Activated naive CD8-positive, alpha-beta T cell treated with anti-CD3 and anti-CD28 coated beads for 36 hours (primary cell): ENCODE results near the gene PDZRN3. TPM values are rescaled to one million over a fixed set of nuclear protein-coding genes. Genes with fewer than 3 reads are reported as not detected.

Experiments
- DNase-seq: peaks from one replicate; pipeline ENCODE4 v3.0.0; 2021
- H3K27ac Mint-ChIP-seq: one replicate; pipeline ENCODE4 v1.8.0; 2022; ENCODE audit warnings: mild to moderate bottlenecking, moderate library complexity, mixed read lengths
- H3K27me3 Mint-ChIP-seq: one replicate; pipeline ENCODE4 v1.8.0; 2022; ENCODE audit warnings: mild to moderate bottlenecking, mixed read lengths
- H3K36me3 Mint-ChIP-seq: one replicate; pipeline ENCODE4 v1.8.0; 2021; ENCODE audit warnings: mild to moderate bottlenecking, mixed read lengths
- H3K4me1 Mint-ChIP-seq: one replicate; pipeline ENCODE4 v1.8.0; 2021; ENCODE audit warnings: mixed read lengths
- H3K4me3 Mint-ChIP-seq: one replicate; pipeline ENCODE4 v1.8.0; 2022; ENCODE audit warnings: mild to moderate bottlenecking, moderate library complexity, mixed read lengths
- H3K9me3 Mint-ChIP-seq: one replicate; pipeline ENCODE4 v1.8.0; 2022; ENCODE audit warnings: mixed read lengths
- total RNA-seq, 2 experiments: library from RNA; stranded (reverse); gene quantifications; one replicate each; pipeline ENCODE4 v1.2.3, GENCODE V29; 2021

The PDZRN3 gene
- total RNA-seq, 2 experiments from 2014 or later = not detected

- H3K9me3 Mint-ChIP-seq = peaks cover 3% of the 10 kb centered on the region
- H3K27me3 Mint-ChIP-seq = peaks cover 14% of the 10 kb centered on the region
- no peak overlapping the region for H3K4me3 Mint-ChIP-seq
- no peaks in the 10 kb centered on the region for H3K4me1 Mint-ChIP-seq
- DNase-seq = no peak
- no peaks in the 10 kb centered on the region for H3K36me3 Mint-ChIP-seq
- no peak overlapping the region for H3K27ac Mint-ChIP-seq
Measured at GRCh38 chr3:73419942-73420341, 204.8 kb downstream of the PDZRN3 start.

- H3K27me3 Mint-ChIP-seq = peaks cover 14% of the 10 kb centered on the region
- no peaks in the 10 kb centered on the region for H3K4me1 Mint-ChIP-seq
- H3K9me3 Mint-ChIP-seq = peaks cover 3% of the 10 kb centered on the region
- H3K4me3 Mint-ChIP-seq = no peak overlapping the region
- H3K36me3 Mint-ChIP-seq = no peaks in the 10 kb centered on the region
- H3K27ac Mint-ChIP-seq = no peak overlapping the region
- no peak for DNase-seq
Measured at GRCh38 chr3:73419179-73419803, 205.4 kb downstream of the PDZRN3 start.

- no peak for DNase-seq
- Mint-ChIP-seq H3K9me3 (peaks cover 3% of the 10 kb centered on the region), H3K27ac (no peak overlapping the region), H3K4me3 (no peak overlapping the region), H3K36me3 (no peaks in the 10 kb centered on the region), H3K4me1 (no peaks in the 10 kb centered on the region), H3K27me3 (peaks cover 16% of the 10 kb centered on the region)
Measured at GRCh38 chr3:73418681-73419080, 206.1 kb downstream of the PDZRN3 start.

- DNase-seq = no peak
- H3K27ac Mint-ChIP-seq = no peak overlapping the region
- no peak overlapping the region for H3K4me3 Mint-ChIP-seq
- H3K9me3 Mint-ChIP-seq = no peaks in the 10 kb centered on the region
- H3K36me3 Mint-ChIP-seq = no peaks in the 10 kb centered on the region
- no peaks in the 10 kb centered on the region for H3K4me1 Mint-ChIP-seq
- peaks cover 11% of the 10 kb centered on the region for H3K27me3 Mint-ChIP-seq
Measured at GRCh38 chr3:73415118-73415517, 209.6 kb downstream of the PDZRN3 start.

GRCh38 chr3:73413619-73414018 lies 211.1 kb downstream of the PDZRN3 start:
- H3K9me3 Mint-ChIP-seq = no peaks in the 10 kb centered on the region
- H3K36me3 Mint-ChIP-seq = no peaks in the 10 kb centered on the region
- peaks cover 6% of the 10 kb centered on the region for H3K27me3 Mint-ChIP-seq
- no peaks in the 10 kb centered on the region for H3K4me1 Mint-ChIP-seq
- no peak overlapping the region for H3K27ac Mint-ChIP-seq
- no peak overlapping the region for H3K4me3 Mint-ChIP-seq
- no peak for DNase-seq

GRCh38 chr3:73411993-73412392 lies 212.7 kb downstream of the PDZRN3 start:
- H3K36me3 Mint-ChIP-seq = no peaks in the 10 kb centered on the region

GRCh38 chr3:73411545-73411944 lies 213.2 kb downstream of the PDZRN3 start:
- no peaks in the 10 kb centered on the region for H3K36me3 Mint-ChIP-seq
- H3K4me1 Mint-ChIP-seq = no peaks in the 10 kb centered on the region
- no peaks in the 10 kb centered on the region for H3K9me3 Mint-ChIP-seq
- H3K27me3 Mint-ChIP-seq = peaks cover 13% of the 10 kb centered on the region
- DNase-seq = no peak
- H3K4me3 Mint-ChIP-seq = no peak overlapping the region
- no peak overlapping the region for H3K27ac Mint-ChIP-seq

More at GRCh38 chr3:73411993-73412392, 212.7 kb downstream of the PDZRN3 start:
- H3K9me3 Mint-ChIP-seq = no peaks in the 10 kb centered on the region
- H3K4me3 Mint-ChIP-seq = no peak overlapping the region
- no peak for DNase-seq
- peaks cover 11% of the 10 kb centered on the region for H3K27me3 Mint-ChIP-seq
- H3K4me1 Mint-ChIP-seq = no peaks in the 10 kb centered on the region
- no peak overlapping the region for H3K27ac Mint-ChIP-seq

GRCh38 chr3:73409138-73409763 lies 215.5 kb downstream of the PDZRN3 start:
- H3K9me3 Mint-ChIP-seq = no peaks in the 10 kb centered on the region
- no peak overlapping the region for H3K27ac Mint-ChIP-seq
- H3K27me3 Mint-ChIP-seq = peaks cover 13% of the 10 kb centered on the region
- H3K4me1 Mint-ChIP-seq = no peaks in the 10 kb centered on the region
- no peak overlapping the region for H3K4me3 Mint-ChIP-seq
- no peaks in the 10 kb centered on the region for H3K36me3 Mint-ChIP-seq
- DNase-seq = no peak

GRCh38 chr3:73408634-73409033 lies 216.1 kb downstream of the PDZRN3 start:
- no peaks in the 10 kb centered on the region for H3K9me3 Mint-ChIP-seq
- H3K4me1 Mint-ChIP-seq = no peaks in the 10 kb centered on the region
- H3K4me3 Mint-ChIP-seq = no peak overlapping the region
- no peak for DNase-seq
- H3K27ac Mint-ChIP-seq = no peak overlapping the region
- no peaks in the 10 kb centered on the region for H3K36me3 Mint-ChIP-seq
- peaks cover 11% of the 10 kb centered on the region for H3K27me3 Mint-ChIP-seq

GRCh38 chr3:73407577-73407976 lies 217.2 kb downstream of the PDZRN3 start:
- no peak overlapping the region for H3K4me3 Mint-ChIP-seq
- no peaks in the 10 kb centered on the region for H3K9me3 Mint-ChIP-seq
- no peaks in the 10 kb centered on the region for H3K4me1 Mint-ChIP-seq
- no peaks in the 10 kb centered on the region for H3K36me3 Mint-ChIP-seq
- peaks cover 10% of the 10 kb centered on the region for H3K27me3 Mint-ChIP-seq
- no peak for DNase-seq
- no peak overlapping the region for H3K27ac Mint-ChIP-seq

- no peaks in the 10 kb centered on the region for H3K36me3 Mint-ChIP-seq
- H3K4me3 Mint-ChIP-seq = no peak overlapping the region
- H3K9me3 Mint-ChIP-seq = no peaks in the 10 kb centered on the region
- H3K27ac Mint-ChIP-seq = no peak overlapping the region
- H3K27me3 Mint-ChIP-seq = peaks cover 15% of the 10 kb centered on the region
- peaks cover 4% of the 10 kb centered on the region for H3K4me1 Mint-ChIP-seq
- DNase-seq = no peak
Measured at GRCh38 chr3:73405853-73406252, 218.9 kb downstream of the PDZRN3 start.

GRCh38 chr3:73405000-73405399 lies 219.7 kb downstream of the PDZRN3 start:
- H3K27me3 Mint-ChIP-seq = peaks cover 15% of the 10 kb centered on the region
- peaks cover 4% of the 10 kb centered on the region for H3K4me1 Mint-ChIP-seq
- no peaks in the 10 kb centered on the region for H3K9me3 Mint-ChIP-seq

GRCh38 chr3:73404435-73404834 lies 220.3 kb downstream of the PDZRN3 start:
- H3K4me3 Mint-ChIP-seq = no peak overlapping the region
- no peaks in the 10 kb centered on the region for H3K9me3 Mint-ChIP-seq
- no peaks in the 10 kb centered on the region for H3K36me3 Mint-ChIP-seq
- DNase-seq = no peak
- H3K27ac Mint-ChIP-seq = no peak overlapping the region
- H3K4me1 Mint-ChIP-seq = peaks cover 4% of the 10 kb centered on the region
- H3K27me3 Mint-ChIP-seq = peaks cover 15% of the 10 kb centered on the region

More at GRCh38 chr3:73405000-73405399, 219.7 kb downstream of the PDZRN3 start:
- H3K36me3 Mint-ChIP-seq = no peaks in the 10 kb centered on the region
- no peak overlapping the region for H3K4me3 Mint-ChIP-seq
- no peak for DNase-seq
- no peak overlapping the region for H3K27ac Mint-ChIP-seq

GRCh38 chr3:73403444-73403843 lies 221.3 kb downstream of the PDZRN3 start:
- peaks cover 4% of the 10 kb centered on the region for H3K4me1 Mint-ChIP-seq
- H3K27ac Mint-ChIP-seq = no peak overlapping the region
- H3K36me3 Mint-ChIP-seq = no peaks in the 10 kb centered on the region
- H3K9me3 Mint-ChIP-seq = no peaks in the 10 kb centered on the region
- peaks cover 13% of the 10 kb centered on the region for H3K27me3 Mint-ChIP-seq
- DNase-seq = no peak
- no peak overlapping the region for H3K4me3 Mint-ChIP-seq

GRCh38 chr3:73401616-73402279 lies 223.0 kb downstream of the PDZRN3 start:
- Mint-ChIP-seq H3K27me3 (peaks cover 7% of the 10 kb centered on the region), H3K36me3 (no peaks in the 10 kb centered on the region), H3K9me3 (no peaks in the 10 kb centered on the region), H3K27ac (no peak overlapping the region), H3K4me3 (no peak overlapping the region), H3K4me1 (peaks cover 4% of the 10 kb centered on the region)
- no peak for DNase-seq

GRCh38 chr3:73401059-73401458 lies 223.7 kb downstream of the PDZRN3 start:
- Mint-ChIP-seq H3K4me1 (peaks cover 4% of the 10 kb centered on the region), H3K36me3 (no peaks in the 10 kb centered on the region), H3K4me3 (no peak overlapping the region), H3K9me3 (no peaks in the 10 kb centered on the region), H3K27ac (no peak overlapping the region), H3K27me3 (peaks cover 7% of the 10 kb centered on the region)
- DNase-seq = no peak
